Activated CD8-positive, alpha-beta memory T cell treated with anti-CD3 and anti-CD28 coated beads for 1 hour (primary cell): Measurements from ENCODE around the gene KIDINS220.

Source experiments
- DNase-seq, 2 donors: peaks; one replicate each; pipeline ENCODE4 v3.0.0-alpha.2; 2020; ENCODE audit warnings: low read depth in 1 of 2; ENCODE audit errors: extremely low read depth in 1 of 2

The KIDINS220 gene

GRCh38 chr2:8836971-8837794 lies at the start of gene KIDINS220:
Gene KIDINS220, minus strand, starts transcription at chr2:8837613. Its CDS starts 10,520 bp downstream, at chr2:8827093.
- DNase-seq = peak; percentile 51 to 81

GRCh38 chr2:8886876-8887275 lies 49.5 kb upstream of the KIDINS220 start:
- no peak for DNase-seq

- no peak for DNase-seq
These were observed 48.7 kb upstream of the KIDINS220 start for GRCh38 chr2:8886202-8886518.

GRCh38 chr2:8885449-8886201 lies 48.2 kb upstream of the KIDINS220 start:
- no peak for DNase-seq

- no peak for DNase-seq
These were observed 47.4 kb upstream of the KIDINS220 start for GRCh38 chr2:8884812-8885211.

GRCh38 chr2:8882094-8882493 lies 44.7 kb upstream of the KIDINS220 start:
- no peak for DNase-seq

GRCh38 chr2:8877894-8878293 lies 40.5 kb upstream of the KIDINS220 start:
- no peak for DNase-seq

- DNase-seq = no peak
These were observed 39.9 kb upstream of the KIDINS220 start for GRCh38 chr2:8877332-8877731.

GRCh38 chr2:8876628-8877027 lies 39.2 kb upstream of the KIDINS220 start:
- no peak for DNase-seq

GRCh38 chr2:8872821-8873432 lies 35.5 kb upstream of the KIDINS220 start:
- no peak for DNase-seq

- no peak for DNase-seq
These were observed 33.0 kb upstream of the KIDINS220 start for GRCh38 chr2:8870441-8870840.

- DNase-seq = no peak
These were observed 29.9 kb upstream of the KIDINS220 start for GRCh38 chr2:8867363-8867762.

- DNase-seq = no peak
These were observed 26.0 kb upstream of the KIDINS220 start for GRCh38 chr2:8863331-8863953.

GRCh38 chr2:8862230-8862629 lies 24.8 kb upstream of the KIDINS220 start:
- DNase-seq = no peak

- DNase-seq = no peak
These were observed 24.4 kb upstream of the KIDINS220 start for GRCh38 chr2:8861797-8862196.

GRCh38 chr2:8860239-8860638 lies 22.8 kb upstream of the KIDINS220 start:
- no peak for DNase-seq

GRCh38 chr2:8858910-8859309 lies 21.5 kb upstream of the KIDINS220 start:
- no peak for DNase-seq

- DNase-seq = no peak
These were observed 20.9 kb upstream of the KIDINS220 start for GRCh38 chr2:8858264-8858663.

GRCh38 chr2:8857709-8858108 lies 20.3 kb upstream of the KIDINS220 start:
- no peak for DNase-seq

GRCh38 chr2:8856176-8856575 lies 18.8 kb upstream of the KIDINS220 start:
- DNase-seq = no peak

- no peak for DNase-seq
These were observed 17.6 kb upstream of the KIDINS220 start for GRCh38 chr2:8855010-8855409.
